Measurements from ENCODE around the gene RBL2. TPM values are rescaled to one million over a fixed set of nuclear protein-coding genes. Genes with fewer than 3 reads are reported as not detected.

The RBL2 gene
- total and polyA plus RNA-seq, 8 donors, result 27.6 to 60.6 (median 40.3) TPM

- WGBS, 2 donors, result 0% methylated on average over 68 to 76 of the region's 76 CpGs
- intact Hi-C loops (cut with DNase I), result no loop called here
- FAIRE-seq (no peak), ATAC-seq (peak; percentile 57 to 73 (median 68)), DNase-seq (peak; percentile 81 to 94 (median 89))
- TF ChIP-seq CTCF (IDR thresholded peaks at IDR 0.05), result no peak
- H3K36me3 ChIP-seq, result peaks cover 0 to 6% (median 2%) of the 10 kb centered on the region in 3 donors
- H3K27me3 ChIP-seq, result no peaks in the 10 kb centered on the region
- peak within 1 kb of the TSS; percentile 91 to 98 (median 96) for H3K27ac ChIP-seq
- H3K4me1 ChIP-seq, result peaks cover 0 to 17% (median 17%) of the 10 kb centered on the region in 3 donors
- H3K4me3 ChIP-seq, result peak within 1 kb of the TSS; percentile 54 to 98 (median 77)
- H3K9me3 ChIP-seq, result no peaks in the 10 kb centered on the region
Observed at GRCh38 chr16:53502331-53503269, 68.3 kb downstream of the RBL2 start, which contains the start of gene AKTIP. Gene AKTIP, minus strand, starts transcription at chr16:53503209. Its CDS starts 2,950 bp downstream, at chr16:53500259.

DNA sequence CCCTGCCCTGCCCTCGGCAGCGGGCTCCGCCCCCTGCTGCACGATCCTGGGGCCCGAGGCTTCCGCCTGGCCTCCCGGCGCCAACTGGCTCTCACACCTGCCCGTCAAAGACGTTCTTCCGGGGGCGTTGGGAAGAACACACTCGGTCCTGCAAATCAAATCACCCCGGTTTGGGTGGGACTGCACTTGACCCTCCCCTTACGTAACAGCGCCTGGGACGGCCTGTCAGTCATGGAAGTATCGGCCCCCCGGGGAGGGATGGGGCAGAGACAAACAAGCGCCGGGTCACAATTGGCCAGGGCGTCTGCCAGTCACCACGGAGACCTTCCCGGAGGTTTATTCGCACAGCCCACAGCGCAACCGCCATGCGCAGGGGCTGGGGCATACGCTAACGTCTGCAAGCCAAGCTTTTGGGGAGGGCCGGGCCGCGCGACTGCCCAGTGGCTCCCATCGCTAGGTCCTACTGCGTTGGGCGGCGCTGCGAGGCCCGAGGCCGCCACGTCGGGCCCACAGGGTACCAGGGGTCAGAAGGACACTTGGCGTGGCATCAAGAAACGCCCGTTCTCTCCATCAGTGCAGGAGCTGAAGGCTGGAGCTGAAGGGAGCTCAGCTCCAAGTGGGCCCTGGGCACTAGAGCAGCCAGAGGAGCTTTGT is 69.1 kb downstream of the RBL2 start:
- intact Hi-C loops (cut with DNase I), result no loop called here
- no peaks in the 10 kb centered on the region for H3K36me3 ChIP-seq
- peak overlapping the region; percentile 91 to 98 (median 96) for H3K27ac ChIP-seq
- no peaks in the 10 kb centered on the region for H3K27me3 ChIP-seq
- H3K4me3 ChIP-seq, result peak overlapping the region; percentile 54 to 98 (median 77)
- peak; percentile 75 for FAIRE-seq
- peak; percentile 97 to 100 (median 100) for DNase-seq
- no peak for TF ChIP-seq CTCF (IDR thresholded peaks at IDR 0.05)
- ATAC-seq, result peak; percentile 86 to 96 (median 90)
- 0 to 1% methylated on average over 46 of the region's 46 CpGs for WGBS, 2 donors
- H3K9me3 ChIP-seq, result no peaks in the 10 kb centered on the region
- peaks cover 0 to 17% (median 17%) of the 10 kb centered on the region in 3 donors for H3K4me1 ChIP-seq

GRCh38 chr16:53503991-53504663 is 69.9 kb downstream of the RBL2 start:
- intact Hi-C loops (cut with DNase I), result no loop called here
- Histone ChIP-seq H3K27me3 (no peaks in the 10 kb centered on the region), H3K27ac (peak overlapping the region; percentile 91 to 98 (median 96)), H3K4me1 (peaks cover 0 to 17% (median 17%) of the 10 kb centered on the region in 3 donors), H3K9me3 (no peaks in the 10 kb centered on the region), H3K36me3 (no peaks in the 10 kb centered on the region), H3K4me3 (peak overlapping the region; percentile 42 to 85 (median 48))
- ATAC-seq (peak; percentile 2 to 16 (median 6)), DNase-seq (peak in 5 of 6 donors; percentile 47 to 79 (median 63)), FAIRE-seq (no peak)
- TF ChIP-seq CTCF (IDR thresholded peaks at IDR 0.05), result no peak
- 4% methylated on average over 14 to 15 of the region's 15 CpGs for WGBS, 2 donors

DNA sequence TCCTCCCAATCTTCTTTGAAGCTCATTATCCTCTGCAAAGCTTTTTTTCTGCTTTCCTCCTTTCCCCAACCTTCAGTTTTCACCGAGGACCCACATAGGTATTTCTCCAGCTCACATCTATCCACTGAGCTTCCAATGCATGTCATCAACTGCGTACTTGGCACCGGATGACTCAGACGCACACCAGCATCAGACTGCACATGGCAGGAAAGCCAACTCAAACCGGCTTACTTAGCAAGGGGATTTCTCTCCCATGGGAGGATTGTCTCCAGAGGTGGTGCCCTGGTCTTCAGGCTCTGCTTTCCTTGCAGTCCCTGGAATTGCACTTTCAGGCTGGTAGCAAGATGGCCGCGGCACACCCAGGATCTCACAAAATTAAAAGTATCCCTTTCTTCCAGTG is 70.4 kb downstream of the RBL2 start:
- Histone ChIP-seq H3K36me3 (no peaks in the 10 kb centered on the region), H3K27me3 (no peaks in the 10 kb centered on the region), H3K4me3 (no peak overlapping the region), H3K9me3 (no peaks in the 10 kb centered on the region), H3K4me1 (peaks cover 0 to 17% (median 17%) of the 10 kb centered on the region in 3 donors), H3K27ac (peak overlapping the region; percentile 91 to 98 (median 96))
- no peak for FAIRE-seq
- no peak for TF ChIP-seq CTCF (IDR thresholded peaks at IDR 0.05)
- no peak for ATAC-seq
- intact Hi-C loops (cut with DNase I), result no loop called here
- 78% methylated on average over 7 of the region's 7 CpGs for WGBS, 2 donors
- no peak for DNase-seq
